Ascending aorta (tissue), 2 donors: ENCODE measurements around the gene VMAC. TPM values are rescaled to one million over a fixed set of nuclear protein-coding genes. Genes with fewer than 3 reads are reported as not detected.

Source experiments
- DNase-seq, 2 donors: peaks; one replicate each; pipeline ENCODE4 v3.0.0-alpha.2; 2019; ENCODE audit warnings: low spot score in 2 of 2
- H3K27ac ChIP-seq, 2 donors: fragments of 200-600 bp; sonication (generic); one replicate each; pipeline ENCODE4 v1.5.1; 2016 to 2017; ENCODE audit warnings: mild to moderate bottlenecking in 1 of 2
- H3K27me3 ChIP-seq: fragments of 200-600 bp; sonication (generic); one replicate; pipeline ENCODE4 v1.5.1; 2017
- H3K36me3 ChIP-seq, 2 donors: fragments of 200-600 bp; sonication (generic); one replicate each; pipeline ENCODE4 v1.5.1; 2016
- H3K4me1 ChIP-seq, 2 donors: fragments of 200-600 bp; sonication (generic); one replicate each; pipeline ENCODE4 v1.5.1; 2016 to 2017; ENCODE audit warnings: mild to moderate bottlenecking in 1 of 2
- H3K4me3 ChIP-seq, 2 donors: fragments of 200-600 bp; sonication (generic); one replicate each; pipeline ENCODE4 v1.5.1; 2016 to 2017; ENCODE audit warnings: mild to moderate bottlenecking in 1 of 2
- H3K9me3 ChIP-seq, 2 donors: fragments of 200-600 bp; sonication (generic); one replicate each; pipeline ENCODE4 v1.5.1; 2016
- CTCF ChIP-seq, 3 experiments: fragments of 200-600 bp in 2 of 3; fragments of 450-650 bp in 1 of 3; sonication (generic) in 2 of 3; IDR thresholded peaks; one replicate each; pipeline ENCODE4 v1.5.1; 2016 to 2019; ENCODE audit warnings: antibody characterized with exemption in 3 of 3, mild to moderate bottlenecking in 1 of 3, moderate library complexity in 1 of 3
- intact Hi-C: fragments of 100-400 bp; cut with DNase I; formaldehyde crosslinking; loops from one replicate; pipeline ENCODE4 v1.15.1; 2023
- total RNA-seq: library from RNA; depleted of rRNA; stranded (reverse); fragments of >200 nt; gene quantifications from one replicate; pipeline ENCODE4 v1.1.0, GENCODE V29; 2016

The VMAC gene
- total RNA-seq, 1 donor from 2014 or later = 15.2 TPM

- Histone ChIP-seq H3K27me3 (no peaks in the 10 kb centered on the region), H3K9me3 (no peaks in the 10 kb centered on the region), H3K4me3 (no peak overlapping the region), H3K27ac (no peak overlapping the region), H3K4me1 (peaks cover 12 to 58% of the 10 kb centered on the region in 2 donors), H3K36me3 (no peaks in the 10 kb centered on the region)
- no peak for DNase-seq
- no peak for TF ChIP-seq CTCF (IDR thresholded peaks at IDR 0.05)
- intact Hi-C loops = no loop called here
Observed at GRCh38 chr19:5958851-5959122, 54.1 kb downstream of the VMAC start.

GRCh38 chr19:5959260-5960004 is 54.8 kb downstream of the VMAC start:
- Histone ChIP-seq H3K9me3 (no peaks in the 10 kb centered on the region), H3K4me1 (peaks cover 10 to 52% of the 10 kb centered on the region in 2 donors), H3K36me3 (no peaks in the 10 kb centered on the region), H3K27ac (peak overlapping the region in 1 of 2 donors; percentile 43), H3K4me3 (no peak overlapping the region), H3K27me3 (no peaks in the 10 kb centered on the region)
- no peak for DNase-seq
- no peak for TF ChIP-seq CTCF (IDR thresholded peaks at IDR 0.05)
- intact Hi-C loops = no loop called here

Other genes starting within 250 kb of the VMAC start
- gene MICOS13, start 224.4 kb upstream of the VMAC start, total RNA-seq = 75.6 TPM
- 116 TPM for gene HSD11B1L, start 223.8 kb upstream of the VMAC start, total RNA-seq
- 885 TPM for gene RPL36, start 214.6 kb upstream of the VMAC start, total RNA-seq
- 60.0 TPM for gene LONP1, start 184.7 kb upstream of the VMAC start, total RNA-seq
- not detected for gene CATSPERD, start 184.2 kb upstream of the VMAC start, total RNA-seq
- gene PRR22, start 120.1 kb upstream of the VMAC start, total RNA-seq = 3.5 TPM
- gene DUS3L, start 113.7 kb upstream of the VMAC start, total RNA-seq = 13.1 TPM
- 0.85 TPM for gene NRTN, start 99.8 kb upstream of the VMAC start, total RNA-seq
- gene FUT6, start 65.2 kb upstream of the VMAC start, total RNA-seq = not detected
- not detected for gene FUT3, start 53.4 kb upstream of the VMAC start, total RNA-seq
- gene FUT5, start 34.3 kb upstream of the VMAC start, total RNA-seq = not detected
- 205 TPM for gene NDUFA11, start 1.1 kb upstream of the VMAC start, total RNA-seq
- gene CAPS, start 9.4 kb downstream of the VMAC start, total RNA-seq = 8.1 TPM
- 48.0 TPM for gene RANBP3, start 73.3 kb downstream of the VMAC start, total RNA-seq
- 107 TPM for gene RFX2, start 205.6 kb downstream of the VMAC start, total RNA-seq
- not detected for gene ACSBG2, start 230.8 kb downstream of the VMAC start, total RNA-seq